ENCODE measurements around the gene SEPTIN7. TPM values are rescaled to one million over a fixed set of nuclear protein-coding genes. Genes with fewer than 3 reads are reported as not detected.

Gene SEPTIN7
- total and polyA plus RNA-seq, 2 of the 13 experiments (the other 11 are each of a cell fraction or from before 2014, with no cell fraction given) = 103 to 129 TPM

DNA sequence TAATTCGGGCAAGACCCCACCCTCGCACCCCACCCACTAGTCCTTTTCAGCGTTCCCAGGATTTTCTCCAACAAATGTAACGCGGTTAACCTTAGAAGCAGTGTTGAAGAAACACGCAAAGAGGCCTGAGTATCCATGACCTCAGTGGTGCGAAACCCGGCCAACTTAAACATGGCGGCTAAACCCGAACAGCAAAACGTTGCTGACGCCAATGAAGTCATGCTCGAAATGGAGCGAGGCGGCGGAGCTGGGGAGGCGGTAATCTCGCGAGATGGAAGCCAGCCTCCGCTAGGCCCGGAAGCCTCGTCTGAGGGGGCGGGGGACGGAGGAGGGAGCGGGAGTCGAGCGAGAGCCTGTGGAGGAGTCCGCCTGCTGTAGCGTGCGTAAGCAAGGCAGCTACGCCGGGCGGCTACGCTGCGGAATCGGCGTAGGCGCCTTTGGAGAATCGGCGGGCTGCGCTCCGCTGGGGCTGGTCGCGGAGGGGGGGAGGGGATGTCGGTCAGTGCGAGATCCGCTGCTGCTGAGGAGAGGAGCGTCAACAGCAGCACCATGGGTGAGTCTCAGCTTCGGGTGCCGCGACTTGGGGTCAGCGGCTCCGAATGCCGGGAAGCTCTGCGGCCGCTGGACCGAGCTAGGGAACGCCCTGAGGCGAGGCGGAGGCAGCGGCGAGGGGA is at the start of gene SEPTIN7 (continued):
- TF ChIP-seq ZNF503 (CRISPR knock-in tag; IDR thresholded peaks at IDR 0.05) (no peak), NFRKB (IDR thresholded peaks at IDR 0.05) (peak; percentile 89), ELF4 (CRISPR knock-in tag; IDR thresholded peaks at IDR 0.05; ENCODE audit: borderline replicate concordance) (0 out of 2 replicates have a peak, but pooled peaks have one; percentile 54), ZGPAT (CRISPR knock-in tag; IDR thresholded peaks at IDR 0.05) (peak; percentile 78), ZNF296 (CRISPR knock-in tag; conservative IDR thresholded peaks at IDR 0.05) (no peak; the same call in 1 of the 2 replicates), ZNF331 (CRISPR knock-in tag; IDR thresholded peaks at IDR 0.05) (peak; percentile 9; the same call in 1 of the 2 replicates), ZNF773 (CRISPR knock-in tag; IDR thresholded peaks at IDR 0.05; ENCODE audit: borderline replicate concordance) (peak; percentile 69; the same call in 1 of the 2 replicates), LRRFIP1 (CRISPR knock-in tag; conservative IDR thresholded peaks at IDR 0.05) (no peak)
- TF ChIP-seq, protein P1, sequence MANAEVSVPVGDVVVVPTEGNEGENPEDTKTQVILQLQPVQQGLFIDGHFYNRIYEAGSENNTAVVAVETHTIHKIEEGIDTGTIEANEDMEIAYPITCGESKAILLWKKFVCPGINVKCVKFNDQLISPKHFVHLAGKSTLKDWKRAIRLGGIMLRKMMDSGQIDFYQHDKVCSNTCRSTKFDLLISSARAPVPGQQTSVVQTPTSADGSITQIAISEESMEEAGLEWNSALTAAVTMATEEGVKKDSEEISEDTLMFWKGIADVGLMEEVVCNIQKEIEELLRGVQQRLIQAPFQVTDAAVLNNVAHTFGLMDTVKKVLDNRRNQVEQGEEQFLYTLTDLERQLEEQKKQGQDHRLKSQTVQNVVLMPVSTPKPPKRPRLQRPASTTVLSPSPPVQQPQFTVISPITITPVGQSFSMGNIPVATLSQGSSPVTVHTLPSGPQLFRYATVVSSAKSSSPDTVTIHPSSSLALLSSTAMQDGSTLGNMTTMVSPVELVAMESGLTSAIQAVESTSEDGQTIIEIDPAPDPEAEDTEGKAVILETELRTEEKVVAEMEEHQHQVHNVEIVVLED (CRISPR knock-in tag; IDR thresholded peaks at IDR 0.05; ENCODE audit: borderline replicate concordance) = peak; percentile 89
- TF ChIP-seq, protein P2, sequence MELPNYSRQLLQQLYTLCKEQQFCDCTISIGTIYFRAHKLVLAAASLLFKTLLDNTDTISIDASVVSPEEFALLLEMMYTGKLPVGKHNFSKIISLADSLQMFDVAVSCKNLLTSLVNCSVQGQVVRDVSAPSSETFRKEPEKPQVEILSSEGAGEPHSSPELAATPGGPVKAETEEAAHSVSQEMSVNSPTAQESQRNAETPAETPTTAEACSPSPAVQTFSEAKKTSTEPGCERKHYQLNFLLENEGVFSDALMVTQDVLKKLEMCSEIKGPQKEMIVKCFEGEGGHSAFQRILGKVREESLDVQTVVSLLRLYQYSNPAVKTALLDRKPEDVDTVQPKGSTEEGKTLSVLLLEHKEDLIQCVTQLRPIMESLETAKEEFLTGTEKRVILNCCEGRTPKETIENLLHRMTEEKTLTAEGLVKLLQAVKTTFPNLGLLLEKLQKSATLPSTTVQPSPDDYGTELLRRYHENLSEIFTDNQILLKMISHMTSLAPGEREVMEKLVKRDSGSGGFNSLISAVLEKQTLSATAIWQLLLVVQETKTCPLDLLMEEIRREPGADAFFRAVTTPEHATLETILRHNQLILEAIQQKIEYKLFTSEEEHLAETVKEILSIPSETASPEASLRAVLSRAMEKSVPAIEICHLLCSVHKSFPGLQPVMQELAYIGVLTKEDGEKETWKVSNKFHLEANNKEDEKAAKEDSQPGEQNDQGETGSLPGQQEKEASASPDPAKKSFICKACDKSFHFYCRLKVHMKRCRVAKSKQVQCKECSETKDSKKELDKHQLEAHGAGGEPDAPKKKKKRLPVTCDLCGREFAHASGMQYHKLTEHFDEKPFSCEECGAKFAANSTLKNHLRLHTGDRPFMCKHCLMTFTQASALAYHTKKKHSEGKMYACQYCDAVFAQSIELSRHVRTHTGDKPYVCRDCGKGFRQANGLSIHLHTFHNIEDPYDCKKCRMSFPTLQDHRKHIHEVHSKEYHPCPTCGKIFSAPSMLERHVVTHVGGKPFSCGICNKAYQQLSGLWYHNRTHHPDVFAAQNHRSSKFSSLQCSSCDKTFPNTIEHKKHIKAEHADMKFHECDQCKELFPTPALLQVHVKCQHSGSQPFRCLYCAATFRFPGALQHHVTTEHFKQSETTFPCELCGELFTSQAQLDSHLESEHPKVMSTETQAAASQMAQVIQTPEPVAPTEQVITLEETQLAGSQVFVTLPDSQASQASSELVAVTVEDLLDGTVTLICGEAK (IDR thresholded peaks at IDR 0.05) = no peak
- TF ChIP-seq, protein P2 (CRISPR knock-in tag; IDR thresholded peaks at IDR 0.05) = peak; percentile 57

Measured in HepG2 (cell line).